GM21528 (cell line): Measurements from ENCODE around the gene MYLK.

Source experiments
- ATAC-seq: cut with Tn5 transposase; IDR thresholded peaks from one replicate; pipeline ENCODE4 v1.9.1; 2021; ENCODE audit warnings: mild to moderate bottlenecking, moderate library complexity; ENCODE audit not compliant: unreplicated experiment, low FRiP score

The MYLK gene

GRCh38 chr3:123778991-123779622, 105.0 kb downstream of the MYLK start:
- no peak for ATAC-seq

GRCh38 chr3:123778525-123778924, 105.6 kb downstream of the MYLK start:
- no peak for ATAC-seq

GRCh38 chr3:123776071-123776782, 107.9 kb downstream of the MYLK start:
- no peak for ATAC-seq

GRCh38 chr3:123774474-123774873, 109.7 kb downstream of the MYLK start:
- ATAC-seq = no peak

- ATAC-seq = no peak
Measured at GRCh38 chr3:123773681-123774431, 110.3 kb downstream of the MYLK start.

- ATAC-seq = no peak
Measured at GRCh38 chr3:123769356-123769743, 114.8 kb downstream of the MYLK start.

GRCh38 chr3:123768480-123769355, 115.4 kb downstream of the MYLK start:
- no peak for ATAC-seq

- ATAC-seq = no peak
Measured at GRCh38 chr3:123767564-123768292, 116.4 kb downstream of the MYLK start.

GRCh38 chr3:123767009-123767372, 117.1 kb downstream of the MYLK start:
- no peak for ATAC-seq

- no peak for ATAC-seq
Measured at GRCh38 chr3:123766193-123767008, 117.7 kb downstream of the MYLK start.

- no peak for ATAC-seq
Measured at GRCh38 chr3:123765475-123766128, 118.5 kb downstream of the MYLK start.

- no peak for ATAC-seq
Measured at GRCh38 chr3:123764647-123765046, 119.5 kb downstream of the MYLK start.

- ATAC-seq = no peak
Measured at GRCh38 chr3:123762805-123763204, 121.3 kb downstream of the MYLK start.

- no peak for ATAC-seq
Measured at GRCh38 chr3:123760817-123761216, 123.3 kb downstream of the MYLK start.

GRCh38 chr3:123759871-123760270, 124.3 kb downstream of the MYLK start:
- no peak for ATAC-seq

- no peak for ATAC-seq
Measured at GRCh38 chr3:123759311-123759710, 124.8 kb downstream of the MYLK start.

GRCh38 chr3:123758081-123758564, 126.0 kb downstream of the MYLK start:
- no peak for ATAC-seq

GRCh38 chr3:123757281-123757940, 126.7 kb downstream of the MYLK start:
- no peak for ATAC-seq
